NCI-H345 treated with DMSO at 0.1 percent for 48 hours (cell line): Measurements from ENCODE around the gene SCN9A.
"Not testable (repeated sequence)": the region's sequence is repeated elsewhere in the genome, so short reads cannot be mapped to it uniquely, and the experiment has no call there.

Experiments used
- DNase-seq: peaks from one replicate; lab custom pipeline; 2025; ENCODE audit not compliant: unreplicated experiment; lab: John Stamatoyannopoulos, UW

SCN9A gene

GRCh38 chr2:166375736-166376487 is at the start of gene SCN9A:
Gene SCN9A (minus strand): TSS chr2:166375944. CDS start chr2:166311756, 64,188 bp downstream.
- peak; percentile 87 for DNase-seq

- no peak for DNase-seq
Measured at GRCh38 chr2:166424841-166425240, 49.1 kb upstream of the SCN9A start.

GRCh38 chr2:166419616-166419934 is 43.8 kb upstream of the SCN9A start:
- peak; percentile 8 for DNase-seq

- no peak for DNase-seq
Measured at GRCh38 chr2:166418853-166419615, 43.3 kb upstream of the SCN9A start.

- no peak for DNase-seq
Measured at GRCh38 chr2:166417669-166418068, 41.9 kb upstream of the SCN9A start.

GRCh38 chr2:166413255-166413654 is 37.5 kb upstream of the SCN9A start:
- DNase-seq = no peak

- no peak for DNase-seq
Measured at GRCh38 chr2:166411473-166412230, 35.9 kb upstream of the SCN9A start.

- no peak for DNase-seq
Measured at GRCh38 chr2:166410828-166411472, 35.2 kb upstream of the SCN9A start.

GRCh38 chr2:166407746-166408145 is 32.0 kb upstream of the SCN9A start:
- not testable (repeated sequence) for DNase-seq

- DNase-seq = no peak
Measured at GRCh38 chr2:166406374-166406773, 30.6 kb upstream of the SCN9A start.

- DNase-seq = no peak
Measured at GRCh38 chr2:166405569-166405926, 29.8 kb upstream of the SCN9A start.

- no peak for DNase-seq
Measured at GRCh38 chr2:166404831-166405568, 29.3 kb upstream of the SCN9A start.

GRCh38 chr2:166394245-166394644 is 18.5 kb upstream of the SCN9A start:
- no peak for DNase-seq

GRCh38 chr2:166393008-166393407 is 17.3 kb upstream of the SCN9A start:
- DNase-seq = no peak

- no peak for DNase-seq
Measured at GRCh38 chr2:166388481-166389070, 12.8 kb upstream of the SCN9A start.

GRCh38 chr2:166385313-166385712 is 9.6 kb upstream of the SCN9A start:
- DNase-seq = no peak

- DNase-seq = no peak
Measured at GRCh38 chr2:166384774-166385173, 9.0 kb upstream of the SCN9A start.

- DNase-seq = no peak
Measured at GRCh38 chr2:166382448-166382847, 6.7 kb upstream of the SCN9A start.

- DNase-seq = no peak
Measured at GRCh38 chr2:166380615-166381014, 4.9 kb upstream of the SCN9A start.

- DNase-seq = no peak
Measured at GRCh38 chr2:166376873-166377272, 1.1 kb upstream of the SCN9A start.
